Endodermal cell (in vitro differentiated cells): ENCODE measurements around the gene PATL1. TPM values are rescaled to one million over a fixed set of nuclear protein-coding genes. Genes with fewer than 3 reads are reported as not detected.

Experiments
- DNase-seq: peaks from one replicate; pipeline ENCODE4 v3.0.0-alpha.2; 2017
- H3K27ac ChIP-seq: 2 replicates; pipeline ENCODE4 v1.5.1; 2013; ENCODE audit warnings: mild to moderate bottlenecking, low read depth, low read length, moderate library complexity
- H3K27me3 ChIP-seq: 2 replicates; pipeline ENCODE4 v1.6.1; 2013; ENCODE audit warnings: mild to moderate bottlenecking, low read length, moderate library complexity; ENCODE audit not compliant: insufficient read depth, control insufficient read depth, poor library complexity, severe bottlenecking
- H3K36me3 ChIP-seq: 2 replicates; pipeline ENCODE4 v1.7.0; 2013; ENCODE audit warnings: mild to moderate bottlenecking, low read length, moderate library complexity; ENCODE audit not compliant: control insufficient read depth, insufficient read depth
- H3K4me1 ChIP-seq: one replicate; pipeline ENCODE4 v1.7.0; 2013; ENCODE audit warnings: low read length; ENCODE audit not compliant: control insufficient read depth, insufficient read depth
- H3K4me3 ChIP-seq: 2 replicates; pipeline ENCODE4 v1.5.1; 2013; ENCODE audit warnings: mild to moderate bottlenecking, low read length, moderate library complexity
- H3K9ac ChIP-seq: 2 replicates; pipeline ENCODE4 v1.6.1; 2013; ENCODE audit warnings: mild to moderate bottlenecking, low read length, moderate library complexity; ENCODE audit not compliant: poor library complexity, severe bottlenecking; ENCODE audit errors: extremely low read depth
- H3K9me3 ChIP-seq: 2 replicates; pipeline ENCODE4 v1.6.1; 2013; ENCODE audit warnings: mild to moderate bottlenecking, low read length, moderate library complexity; ENCODE audit not compliant: control insufficient read depth
- H3K27ac Mint-ChIP-seq: 2 replicates; pipeline ENCODE4 v1.8.0; 2020; ENCODE audit warnings: mixed read lengths
- H3K27me3 Mint-ChIP-seq: 2 replicates; pipeline ENCODE4 v1.8.0; 2021; ENCODE audit warnings: mild to moderate bottlenecking, mixed read lengths; ENCODE audit not compliant: insufficient read depth
- H3K36me3 Mint-ChIP-seq: 2 replicates; pipeline ENCODE4 v1.8.0; 2020; ENCODE audit warnings: low read depth, mixed read lengths
- H3K4me1 Mint-ChIP-seq: 2 replicates; pipeline ENCODE4 v1.8.0; 2020; ENCODE audit warnings: mixed read lengths
- H3K4me3 Mint-ChIP-seq: 2 replicates; pipeline ENCODE4 v1.8.0; 2020; ENCODE audit warnings: mild to moderate bottlenecking, moderate library complexity, mixed read lengths
- H3K9me3 Mint-ChIP-seq: 2 replicates; pipeline ENCODE4 v1.8.0; 2020; ENCODE audit warnings: mild to moderate bottlenecking, mixed read lengths
- CTCF ChIP-seq: fragments of 200-600 bp; sonication (generic); conservative IDR thresholded peaks from 2 replicates; pipeline ENCODE4 v1.5.0; 2021; ENCODE audit warnings: antibody characterized with exemption, mild to moderate bottlenecking
- whole genome bisulfite sequencing, 2 experiments: methylation state at CpG; one replicate each; pipeline versions ENCODE4 v1.1.5 to v1.1.7; 2013; ENCODE audit warnings: missing lambda C conversion rate in 2 of 2, mixed read lengths in 1 of 2; ENCODE audit not compliant: insufficient coverage in 1 of 2, insufficient read length in 1 of 2; 5-methylcytosine and 5-hydroxymethylcytosine counted together
- total RNA-seq, 2 donors: library from RNA; stranded (reverse); fragmentation: NEBNext Ultra II Directional in 1 of 2; extraction: Animal tissue kit (Norgen Biotek cat#: 25700) in 1 of 2; gene quantifications; 2 replicates in 1 of 2; 3 replicates in 1 of 2; pipeline ENCODE4 v1.2.1, GENCODE V29; 2021

Gene PATL1
- total RNA-seq, 2 donors from 2014 or later: 41.0 to 45.7 TPM

DNA sequence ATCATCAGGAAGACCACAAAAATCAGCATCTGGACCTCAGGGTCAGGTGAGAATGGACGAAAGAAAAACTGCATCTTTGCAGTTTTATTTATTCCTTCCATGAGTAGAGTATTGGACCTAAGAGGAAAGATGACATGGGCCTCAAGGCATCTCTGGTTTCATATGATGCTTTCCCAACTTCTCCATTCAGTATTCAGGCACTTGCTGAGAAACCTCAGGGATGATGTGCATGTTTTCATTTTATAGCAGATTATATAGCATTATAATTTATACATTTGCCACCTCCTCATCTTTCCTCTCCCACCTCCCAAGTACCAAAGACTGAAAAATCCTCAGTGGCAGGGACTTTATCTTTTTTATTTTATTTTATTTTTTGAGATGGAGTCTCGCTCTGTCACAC is 44.9 kb upstream of the PATL1 start, which contains the start of gene OR10V1:
TSS of gene OR10V1 (minus strand) at position 101 of the 400 bp plus-strand sequence. CDS start at position 101, 0 bp downstream.
- no peaks in the 10 kb centered on the region for H3K9me3 Mint-ChIP-seq
- TF ChIP-seq CTCF: no peak
- H3K36me3 ChIP-seq: no peaks in the 10 kb centered on the region
- peaks cover 3% of the 10 kb centered on the region for H3K27me3 Mint-ChIP-seq
- 78 to 87% methylated on average over 2 of the region's 2 CpGs for WGBS, 2 experiments
- DNase-seq: no peak
- no peak within 1 kb of the TSS for H3K4me3 Mint-ChIP-seq
- H3K36me3 Mint-ChIP-seq: no peaks in the 10 kb centered on the region
- H3K9me3 ChIP-seq: no peaks in the 10 kb centered on the region
- H3K9ac ChIP-seq: no peak within 1 kb of the TSS
- peaks cover 9% of the 10 kb centered on the region for H3K27me3 ChIP-seq
- no peak within 1 kb of the TSS for H3K27ac Mint-ChIP-seq
- no peak within 1 kb of the TSS for H3K27ac ChIP-seq
- H3K4me1 ChIP-seq: peaks cover 4% of the 10 kb centered on the region
- H3K4me1 Mint-ChIP-seq: peaks cover 12% of the 10 kb centered on the region
- H3K4me3 ChIP-seq: no peak within 1 kb of the TSS

- DNase-seq: no peak
- Mint-ChIP-seq H3K27me3 (peaks cover 4% of the 10 kb centered on the region), H3K4me3 (no peak overlapping the region), H3K27ac (no peak overlapping the region), H3K9me3 (no peaks in the 10 kb centered on the region), H3K36me3 (no peaks in the 10 kb centered on the region), H3K4me1 (peaks cover 7% of the 10 kb centered on the region)
- Histone ChIP-seq H3K4me3 (no peak overlapping the region), H3K36me3 (no peaks in the 10 kb centered on the region), H3K27me3 (peaks cover 4% of the 10 kb centered on the region), H3K4me1 (no peaks in the 10 kb centered on the region), H3K27ac (no peak overlapping the region), H3K9ac (no peak overlapping the region), H3K9me3 (no peaks in the 10 kb centered on the region)
- 83 to 94% methylated on average over 2 to 3 of the region's 3 CpGs for WGBS, 2 experiments
- TF ChIP-seq CTCF: no peak
These were observed 41.5 kb upstream of the PATL1 start for GRCh38 chr11:59710136-59710847.

GRCh38 chr11:59708537-59708936 is 39.7 kb upstream of the PATL1 start:
- H3K36me3 Mint-ChIP-seq: no peaks in the 10 kb centered on the region
- DNase-seq: no peak
- 60 to 79% methylated on average over 1 of the region's 1 CpG for WGBS, 2 experiments
- Histone ChIP-seq H3K4me1 (no peaks in the 10 kb centered on the region), H3K9me3 (no peaks in the 10 kb centered on the region), H3K36me3 (no peaks in the 10 kb centered on the region), H3K27me3 (peaks cover 4% of the 10 kb centered on the region), H3K27ac (no peak overlapping the region), H3K4me3 (no peak overlapping the region), H3K9ac (no peak overlapping the region)
- H3K27ac Mint-ChIP-seq: no peak overlapping the region
- H3K27me3 Mint-ChIP-seq: peaks cover 4% of the 10 kb centered on the region
- no peaks in the 10 kb centered on the region for H3K9me3 Mint-ChIP-seq
- TF ChIP-seq CTCF: no peak
- no peak overlapping the region for H3K4me3 Mint-ChIP-seq
- H3K4me1 Mint-ChIP-seq: no peaks in the 10 kb centered on the region
